Panc1 (cell line): Measurements from ENCODE around the gene ARHGEF17. TPM values are rescaled to one million over a fixed set of nuclear protein-coding genes. Genes with fewer than 3 reads are reported as not detected.

ENCODE experiments used
- ATAC-seq: fragments of 200-7000 bp; cut with Tn5 transposase; 2 replicates; pipeline ENCODE4 v1.9.1; 2020; ENCODE audit warnings: mild to moderate bottlenecking, moderate library complexity
- BruUV-seq: library from RNA; stranded (reverse); fragments of 400-500 nt; replicated peaks from 2 replicates; lab custom pipeline; 2021; lab: Mats Ljungman, UMichigan
- CTCF ChIA-PET: fragments of 300-600 bp; sonication (Branson Sonifier 250); formaldehyde crosslinking; loops from one replicate; lab custom pipeline; 2022; ENCODE audit warnings: antibody characterized with exemption; lab: Charles Lee
- POLR2A ChIA-PET: fragments of 300-600 bp; sonication (Branson Sonifier 250); formaldehyde crosslinking; loops from one replicate; lab custom pipeline; 2022; ENCODE audit warnings: antibody characterized with exemption; lab: Charles Lee
- DNase-seq: peaks from one replicate; pipeline ENCODE4 v3.0.0-alpha.2; 2010; ENCODE audit warnings: low read depth, low spot score
- H3K27ac ChIP-seq: 2 replicates; pipeline ENCODE4 v1.5.1; 2011; ENCODE audit warnings: mild to moderate bottlenecking, low read length, inconsistent platforms
- H3K27me3 ChIP-seq: fragments of 200-500 bp; sonication (Bioruptor generic); 2 replicates; pipeline ENCODE4 v1.6.0; 2014; ENCODE audit warnings: low read length, inconsistent platforms; ENCODE audit not compliant: control insufficient read depth, insufficient read depth
- H3K36me3 ChIP-seq: fragments of 200-500 bp; sonication (Bioruptor generic); 2 replicates; pipeline ENCODE4 v1.5.1; 2014; ENCODE audit warnings: inconsistent platforms, mild to moderate bottlenecking, low read length, moderate library complexity; ENCODE audit not compliant: control insufficient read depth, insufficient read depth
- H3K4me1 ChIP-seq: 2 replicates; pipeline ENCODE4 v1.5.1; 2011; ENCODE audit warnings: inconsistent platforms, mild to moderate bottlenecking, low read length, moderate library complexity; ENCODE audit not compliant: control insufficient read depth, insufficient read depth
- H3K4me3 ChIP-seq, 2 experiments: 2 replicates each; pipeline ENCODE4 v1.5.1; 2011 to 2012; ENCODE audit warnings: low read depth in 2 of 2, low read length in 2 of 2, mild to moderate bottlenecking in 2 of 2, inconsistent platforms in 1 of 2, moderate library complexity in 1 of 2
- H3K9me3 ChIP-seq: fragments of 200-500 bp; sonication (Bioruptor generic); 2 replicates; pipeline ENCODE4 v1.5.1; 2014; ENCODE audit warnings: low read depth, mild to moderate bottlenecking, inconsistent platforms, low read length, moderate library complexity; ENCODE audit not compliant: control insufficient read depth, insufficient read depth
- POLR2AphosphoS5 ChIP-seq: IDR thresholded peaks from 2 replicates; pipeline ENCODE4 v1.6.1; 2012; ENCODE audit warnings: mild to moderate bottlenecking, low read depth, low read length, moderate library complexity
- REST ChIP-seq, 2 experiments: IDR thresholded peaks; 2 replicates each; pipeline ENCODE4 v1.6.1; 2011 to 2012; ENCODE audit warnings: low read depth in 2 of 2, control low read depth in 1 of 2, low read length in 1 of 2, mild to moderate bottlenecking in 1 of 2, moderate library complexity in 1 of 2; ENCODE audit not compliant: insufficient read depth in 1 of 2
- SIN3A ChIP-seq: IDR thresholded peaks from 2 replicates; pipeline ENCODE4 v1.6.1; 2012; ENCODE audit warnings: low read depth, mild to moderate bottlenecking, low read length, moderate library complexity, borderline replicate concordance; ENCODE audit not compliant: insufficient read depth
- TCF7L2 ChIP-seq: IDR thresholded peaks from 2 replicates; pipeline ENCODE4 v1.6.1; 2011; ENCODE audit warnings: mild to moderate bottlenecking, low read depth, low read length, inconsistent platforms
- in situ Hi-C: cut with HindIII; loops from 2 replicates; pipeline ENCODE4 v1.10.0; 2016; ENCODE audit warnings: low sequenced_read_pairs, low pct_unique_long_range_greater_than_20kb
- intact Hi-C: fragments of 100-400 bp; cut with micrococcal nuclease; formaldehyde crosslinking; loops from one replicate; pipeline ENCODE4 v1.10.0; 2022; ENCODE audit not compliant: unreplicated experiment
- total RNA-seq: library from RNA; stranded (reverse); gene quantifications from one replicate; pipeline ENCODE4 v1.2.1, GENCODE V29; 2021; ENCODE audit not compliant: unreplicated experiment
- TF ChIP-seq, protein P1 (sequence below): fragments of 450-650 bp; IDR thresholded peaks from 2 replicates; pipeline ENCODE4 v1.5.1; 2017; ENCODE audit warnings: mild to moderate bottlenecking

Gene ARHGEF17
- total RNA-seq, 1 experiment from 2014 or later, result 43.2 TPM

GRCh38 chr11:73331138-73331916 lies 23.3 kb downstream of the ARHGEF17 start:
- H3K27ac ChIP-seq, result no peak overlapping the region; the same call in 1 of the 2 replicates
- no peaks in the 10 kb centered on the region for H3K27me3 ChIP-seq
- BruUV-seq, result no TSS peak
- peaks cover 39% of the 10 kb centered on the region for H3K4me1 ChIP-seq
- CTCF ChIA-PET, result interaction anchor here (0.6 kb wide), 1 partner anchor 18 kb away, joined by 4 read pairs; no protein-coding TSS in a partner anchor
- intact Hi-C loops (no loop called here), in situ Hi-C loops (no loop called here)
- H3K9me3 ChIP-seq, result no peaks in the 10 kb centered on the region
- H3K4me3 ChIP-seq, result no peak overlapping the region
- ATAC-seq (no peak), DNase-seq (no peak)
- H3K36me3 ChIP-seq, result no peaks in the 10 kb centered on the region
- POLR2A ChIA-PET, result no interaction called here
- TF ChIP-seq, protein P1, sequence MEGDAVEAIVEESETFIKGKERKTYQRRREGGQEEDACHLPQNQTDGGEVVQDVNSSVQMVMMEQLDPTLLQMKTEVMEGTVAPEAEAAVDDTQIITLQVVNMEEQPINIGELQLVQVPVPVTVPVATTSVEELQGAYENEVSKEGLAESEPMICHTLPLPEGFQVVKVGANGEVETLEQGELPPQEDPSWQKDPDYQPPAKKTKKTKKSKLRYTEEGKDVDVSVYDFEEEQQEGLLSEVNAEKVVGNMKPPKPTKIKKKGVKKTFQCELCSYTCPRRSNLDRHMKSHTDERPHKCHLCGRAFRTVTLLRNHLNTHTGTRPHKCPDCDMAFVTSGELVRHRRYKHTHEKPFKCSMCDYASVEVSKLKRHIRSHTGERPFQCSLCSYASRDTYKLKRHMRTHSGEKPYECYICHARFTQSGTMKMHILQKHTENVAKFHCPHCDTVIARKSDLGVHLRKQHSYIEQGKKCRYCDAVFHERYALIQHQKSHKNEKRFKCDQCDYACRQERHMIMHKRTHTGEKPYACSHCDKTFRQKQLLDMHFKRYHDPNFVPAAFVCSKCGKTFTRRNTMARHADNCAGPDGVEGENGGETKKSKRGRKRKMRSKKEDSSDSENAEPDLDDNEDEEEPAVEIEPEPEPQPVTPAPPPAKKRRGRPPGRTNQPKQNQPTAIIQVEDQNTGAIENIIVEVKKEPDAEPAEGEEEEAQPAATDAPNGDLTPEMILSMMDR, result no peak
- no peak for TF ChIP-seq TCF7L2
- no peak for TF ChIP-seq SIN3A
- no peak for TF ChIP-seq POLR2AphosphoS5
- no peak for TF ChIP-seq REST (IDR thresholded peaks at IDR 0.05; ENCODE audit: insufficient read depth in 1 of 2, low read depth in 2 of 2, low read length in 1 of 2)

DNA sequence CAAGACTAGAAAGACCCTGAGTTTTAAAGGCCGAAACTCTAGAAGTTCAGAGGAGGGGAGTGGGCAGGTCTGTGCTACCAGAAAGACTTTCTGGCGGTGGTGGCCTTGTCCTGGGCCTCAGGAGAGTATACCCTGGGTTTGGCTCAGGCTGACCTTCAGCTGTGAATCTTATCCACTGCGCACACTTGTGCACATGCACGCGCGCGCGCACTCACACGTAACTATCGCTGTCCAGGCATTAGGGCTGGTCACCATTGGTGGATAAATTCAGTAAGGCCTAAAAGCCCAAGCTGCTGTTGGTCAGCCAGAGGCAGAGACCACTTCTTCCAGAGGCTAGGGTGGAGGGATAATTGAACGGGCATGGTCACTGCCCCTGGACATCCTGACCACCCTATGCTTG lies 25.1 kb downstream of the ARHGEF17 start:
- no peak overlapping the region for H3K27ac ChIP-seq
- POLR2A ChIA-PET, result interaction anchor here (0.5 to 1.0 kb wide), 2 partner anchors 25 to 37 kb away, joined by 3 to 6 read pairs; no protein-coding TSS in a partner anchor
- in situ Hi-C loops, result no loop called here
- peaks cover 39% of the 10 kb centered on the region for H3K4me1 ChIP-seq
- H3K27me3 ChIP-seq, result no peaks in the 10 kb centered on the region
- H3K9me3 ChIP-seq, result no peaks in the 10 kb centered on the region
- no peak for TF ChIP-seq REST (IDR thresholded peaks at IDR 0.05; ENCODE audit: insufficient read depth in 1 of 2, low read depth in 2 of 2, low read length in 1 of 2)
- TF ChIP-seq POLR2AphosphoS5, result no peak
- TF ChIP-seq, protein P1, result no peak
- no peak for TF ChIP-seq TCF7L2
- no peak for TF ChIP-seq SIN3A
- no peak overlapping the region for H3K4me3 ChIP-seq
- ATAC-seq (no peak), DNase-seq (no peak)
- CTCF ChIA-PET, result interaction anchor here (3.8 kb wide), 1 partner anchor 26 kb away, joined by 55 read pairs; the partner anchor contains the start of gene ARHGEF17
- no TSS peak for BruUV-seq
- H3K36me3 ChIP-seq, result no peaks in the 10 kb centered on the region
- intact Hi-C loops, result no loop called here
